ENCODE results near the gene PABPN1. TPM values are rescaled to one million over a fixed set of nuclear protein-coding genes. Genes with fewer than 3 reads are reported as not detected.
"Not testable (repeated sequence)": the region's sequence is repeated elsewhere in the genome, so short reads cannot be mapped to it uniquely, and the experiment has no call there.

The PABPN1 gene
- total RNA-seq, 1 donor from 2014 or later = 162 TPM

- no peaks in the 10 kb centered on the region for H3K27me3 ChIP-seq (ENCODE audit: insufficient read depth, low read length)
- TF ChIP-seq EZH2 (IDR thresholded peaks at IDR 0.05; ENCODE audit: insufficient read depth, low read length) (no peak), CTCF (IDR thresholded peaks at IDR 0.05; ENCODE audit: insufficient read depth, low read depth, low read length) (no peak)
- H3K4me2 ChIP-seq (ENCODE audit: low read length) = no peak overlapping the region
Measured at GRCh38 chr14:23277189-23277588, 44.1 kb upstream of the PABPN1 start.

GRCh38 chr14:23277928-23278327, 43.3 kb upstream of the PABPN1 start:
- peaks cover 23% of the 10 kb centered on the region for H3K36me3 Mint-ChIP-seq (ENCODE audit: low read depth, unreplicated experiment)
- not testable (repeated sequence) for H3K27me3 ChIP-seq (ENCODE audit: insufficient read depth, low read length); H3K4me3 ChIP-seq (ENCODE audit: insufficient read depth, low read depth, low read length); H3K9ac ChIP-seq (ENCODE audit: low read length); H3K27ac Mint-ChIP-seq (ENCODE audit: unreplicated experiment); H3K4me1 ChIP-seq (ENCODE audit: insufficient read depth, low read length); H3K4me3 Mint-ChIP-seq (ENCODE audit: unreplicated experiment); H3K27ac ChIP-seq (ENCODE audit: low read depth, low read length); DNase-seq (ENCODE audit: low read depth); H3K27me3 Mint-ChIP-seq (ENCODE audit: low read depth, unreplicated experiment); H3K4me1 Mint-ChIP-seq (ENCODE audit: low read depth, unreplicated experiment); H3K36me3 ChIP-seq (ENCODE audit: insufficient read depth, low read length); H4K20me1 ChIP-seq (ENCODE audit: insufficient read depth, low read length); H3K9me3 Mint-ChIP-seq (ENCODE audit: unreplicated experiment); H3K79me2 ChIP-seq (ENCODE audit: insufficient read depth, low read length); H2AFZ ChIP-seq (ENCODE audit: low read depth, low read length); FAIRE-seq; H3K9me3 ChIP-seq (ENCODE audit: insufficient read depth, low read depth, low read length); H3K4me2 ChIP-seq (ENCODE audit: low read length)

More at GRCh38 chr14:23277189-23277588, 44.1 kb upstream of the PABPN1 start:
- Histone ChIP-seq H4K20me1 (ENCODE audit: insufficient read depth, low read length) (peaks cover 7% of the 10 kb centered on the region), H3K36me3 (ENCODE audit: insufficient read depth, low read length) (no peaks in the 10 kb centered on the region), H3K79me2 (ENCODE audit: insufficient read depth, low read length) (peaks cover 3% of the 10 kb centered on the region), H3K9me3 (ENCODE audit: insufficient read depth, low read depth, low read length) (no peaks in the 10 kb centered on the region), H3K27ac (ENCODE audit: low read depth, low read length) (no peak overlapping the region), H3K9ac (ENCODE audit: low read length) (no peak overlapping the region), H3K4me3 (ENCODE audit: insufficient read depth, low read depth, low read length) (no peak overlapping the region), H3K4me1 (ENCODE audit: insufficient read depth, low read length) (no peaks in the 10 kb centered on the region), H2AFZ (ENCODE audit: low read depth, low read length) (no peak overlapping the region)
- no peak for DNase-seq (ENCODE audit: low read depth)
- Mint-ChIP-seq H3K27ac (ENCODE audit: unreplicated experiment) (no peak overlapping the region), H3K27me3 (ENCODE audit: low read depth, unreplicated experiment) (no peaks in the 10 kb centered on the region), H3K9me3 (ENCODE audit: unreplicated experiment) (no peaks in the 10 kb centered on the region), H3K4me3 (ENCODE audit: unreplicated experiment) (no peak overlapping the region), H3K4me1 (ENCODE audit: low read depth, unreplicated experiment) (no peaks in the 10 kb centered on the region), H3K36me3 (ENCODE audit: low read depth, unreplicated experiment) (peaks cover 23% of the 10 kb centered on the region)
- no peak for FAIRE-seq

GRCh38 chr14:23281247-23281646, 40.0 kb upstream of the PABPN1 start:
- Mint-ChIP-seq H3K27me3 (ENCODE audit: low read depth, unreplicated experiment) (no peaks in the 10 kb centered on the region), H3K4me1 (ENCODE audit: low read depth, unreplicated experiment) (peaks cover 7% of the 10 kb centered on the region)
- TF ChIP-seq EZH2 (IDR thresholded peaks at IDR 0.05; ENCODE audit: insufficient read depth, low read length) = no peak
- no peak for TF ChIP-seq CTCF (IDR thresholded peaks at IDR 0.05; ENCODE audit: insufficient read depth, low read depth, low read length)

More at GRCh38 chr14:23281247-23281646, 40.0 kb upstream of the PABPN1 start:
- H3K27ac Mint-ChIP-seq (ENCODE audit: unreplicated experiment) = no peak overlapping the region
- H3K9me3 ChIP-seq (ENCODE audit: insufficient read depth, low read depth, low read length) = no peaks in the 10 kb centered on the region
- H3K36me3 Mint-ChIP-seq (ENCODE audit: low read depth, unreplicated experiment) = peaks cover 12% of the 10 kb centered on the region
- H3K79me2 ChIP-seq (ENCODE audit: insufficient read depth, low read length) = peaks cover 20% of the 10 kb centered on the region
- peaks cover 12% of the 10 kb centered on the region for H4K20me1 ChIP-seq (ENCODE audit: insufficient read depth, low read length)
- H3K4me3 ChIP-seq (ENCODE audit: insufficient read depth, low read depth, low read length) = no peak overlapping the region
- H3K4me3 Mint-ChIP-seq (ENCODE audit: unreplicated experiment) = no peak overlapping the region
- FAIRE-seq (no peak), DNase-seq (ENCODE audit: low read depth) (no peak)
- peaks cover 9% of the 10 kb centered on the region for H3K4me1 ChIP-seq (ENCODE audit: insufficient read depth, low read length)
- H3K36me3 ChIP-seq (ENCODE audit: insufficient read depth, low read length) = no peaks in the 10 kb centered on the region
- H3K9me3 Mint-ChIP-seq (ENCODE audit: unreplicated experiment) = no peaks in the 10 kb centered on the region
- H3K9ac ChIP-seq (ENCODE audit: low read length) = no peak overlapping the region
- no peak overlapping the region for H3K27ac ChIP-seq (ENCODE audit: low read depth, low read length)
- no peak overlapping the region for H3K4me2 ChIP-seq (ENCODE audit: low read length)
- no peak overlapping the region for H2AFZ ChIP-seq (ENCODE audit: low read depth, low read length)
- H3K27me3 ChIP-seq (ENCODE audit: insufficient read depth, low read length) = no peaks in the 10 kb centered on the region
